Trophoblast cell (in vitro differentiated cells and primary cell): ENCODE measurements around the gene ZNF536.

ENCODE experiments used
- DNase-seq, 2 donors: peaks; one replicate each; pipeline ENCODE4 v3.0.0-alpha.2; 2016
- H2AFZ ChIP-seq: 2 replicates; pipeline ENCODE4 v1.6.1; 2013; ENCODE audit warnings: low read length, moderate library complexity, mild to moderate bottlenecking; ENCODE audit not compliant: insufficient read depth, poor library complexity
- H2AK5ac ChIP-seq: 2 replicates; pipeline ENCODE4 v1.6.1; 2013; ENCODE audit warnings: mild to moderate bottlenecking, low read length
- H2BK120ac ChIP-seq: 2 replicates; pipeline ENCODE4 v1.6.1; 2013; ENCODE audit warnings: low read length, mild to moderate bottlenecking, moderate library complexity; ENCODE audit not compliant: insufficient read depth, poor library complexity
- H2BK12ac ChIP-seq: 2 replicates; pipeline ENCODE4 v1.6.1; 2013; ENCODE audit warnings: mild to moderate bottlenecking, low read length, moderate library complexity
- H2BK5ac ChIP-seq: 2 replicates; pipeline ENCODE4 v1.6.1; 2013; ENCODE audit warnings: low read length, low read depth, moderate library complexity, mild to moderate bottlenecking; ENCODE audit not compliant: poor library complexity
- H3K14ac ChIP-seq: 2 replicates; pipeline ENCODE4 v1.6.1; 2013; ENCODE audit warnings: mild to moderate bottlenecking, low read length
- H3K18ac ChIP-seq: 2 replicates; pipeline ENCODE4 v1.6.1; 2013; ENCODE audit warnings: mild to moderate bottlenecking, low read length
- H3K23ac ChIP-seq: 2 replicates; pipeline ENCODE4 v1.6.1; 2013; ENCODE audit warnings: low read length
- H3K27ac ChIP-seq: 2 replicates; pipeline ENCODE4 v1.5.1; 2013; ENCODE audit warnings: low read depth, mild to moderate bottlenecking, inconsistent platforms, low read length, moderate library complexity
- H3K27me3 ChIP-seq: 2 replicates; pipeline ENCODE4 v1.6.1; 2013; ENCODE audit warnings: inconsistent platforms, mild to moderate bottlenecking, low read length, moderate library complexity; ENCODE audit not compliant: insufficient read depth
- H3K36me3 ChIP-seq, 2 experiments: 1 replicate in 1 of 2; 2 replicates in 1 of 2; pipeline ENCODE4 v1.6.1; 2013; ENCODE audit warnings: low read length in 2 of 2, mild to moderate bottlenecking in 2 of 2, moderate library complexity in 1 of 2; ENCODE audit not compliant: insufficient read depth in 2 of 2, control insufficient read depth in 1 of 2
- H3K4ac ChIP-seq: 2 replicates; pipeline ENCODE4 v1.6.1; 2013; ENCODE audit warnings: low read depth, mild to moderate bottlenecking, low read length, moderate library complexity
- H3K4me1 ChIP-seq, 2 experiments: 1 replicate in 1 of 2; 2 replicates in 1 of 2; pipeline ENCODE4 v1.6.1; 2013; ENCODE audit warnings: low read length in 2 of 2, mild to moderate bottlenecking in 2 of 2, moderate library complexity in 1 of 2; ENCODE audit not compliant: insufficient read depth in 2 of 2, control insufficient read depth in 1 of 2
- H3K4me2 ChIP-seq: 2 replicates; pipeline ENCODE4 v1.6.1; 2013; ENCODE audit warnings: inconsistent platforms, mild to moderate bottlenecking, low read length, moderate library complexity
- H3K4me3 ChIP-seq: 2 replicates; pipeline ENCODE4 v1.5.1; 2013; ENCODE audit warnings: mild to moderate bottlenecking, low read depth, low read length, inconsistent platforms
- H3K79me1 ChIP-seq: one replicate; pipeline ENCODE4 v1.6.1; 2013; ENCODE audit warnings: low read length
- H3K79me2 ChIP-seq: 2 replicates; pipeline ENCODE4 v1.6.1; 2013; ENCODE audit warnings: low read length, mild to moderate bottlenecking; ENCODE audit not compliant: control insufficient read depth, insufficient read depth, poor library complexity
- H3K9ac ChIP-seq: 2 replicates; pipeline ENCODE4 v1.6.1; 2013; ENCODE audit warnings: mild to moderate bottlenecking, low read length
- H3K9me3 ChIP-seq: 2 replicates; pipeline ENCODE4 v1.6.1; 2013; ENCODE audit warnings: low read depth, mild to moderate bottlenecking, control low read depth, inconsistent platforms, low read length; ENCODE audit not compliant: insufficient read depth
- H4K12ac ChIP-seq: 2 replicates; pipeline ENCODE4 v1.6.1; 2013; ENCODE audit warnings: low read depth, mild to moderate bottlenecking, low read length, moderate library complexity
- H4K8ac ChIP-seq: 2 replicates; pipeline ENCODE4 v1.6.1; 2013; ENCODE audit warnings: low read depth, mild to moderate bottlenecking, low read length, moderate library complexity
- H4K91ac ChIP-seq: one replicate; pipeline ENCODE4 v1.6.1; 2013; ENCODE audit warnings: low read depth, mild to moderate bottlenecking, low read length, moderate library complexity
- WGBS: extraction: QIAGEN DNeasy Blood & Tissue Kit; methylation state at CpG from one replicate; pipeline ENCODE4 v1.1.7; 2013; ENCODE audit warnings: missing lambda C conversion rate; ENCODE audit not compliant: insufficient read length, insufficient coverage; ENCODE audit errors: extremely low coverage; 5-methylcytosine and 5-hydroxymethylcytosine counted together

ZNF536 gene

GRCh38 chr19:30605333-30605732, 233.1 kb downstream of the ZNF536 start:
- no CpG with 5 or more reads among the region's 3 CpGs for WGBS
- no peak overlapping the region for H2AFZ ChIP-seq

DNA sequence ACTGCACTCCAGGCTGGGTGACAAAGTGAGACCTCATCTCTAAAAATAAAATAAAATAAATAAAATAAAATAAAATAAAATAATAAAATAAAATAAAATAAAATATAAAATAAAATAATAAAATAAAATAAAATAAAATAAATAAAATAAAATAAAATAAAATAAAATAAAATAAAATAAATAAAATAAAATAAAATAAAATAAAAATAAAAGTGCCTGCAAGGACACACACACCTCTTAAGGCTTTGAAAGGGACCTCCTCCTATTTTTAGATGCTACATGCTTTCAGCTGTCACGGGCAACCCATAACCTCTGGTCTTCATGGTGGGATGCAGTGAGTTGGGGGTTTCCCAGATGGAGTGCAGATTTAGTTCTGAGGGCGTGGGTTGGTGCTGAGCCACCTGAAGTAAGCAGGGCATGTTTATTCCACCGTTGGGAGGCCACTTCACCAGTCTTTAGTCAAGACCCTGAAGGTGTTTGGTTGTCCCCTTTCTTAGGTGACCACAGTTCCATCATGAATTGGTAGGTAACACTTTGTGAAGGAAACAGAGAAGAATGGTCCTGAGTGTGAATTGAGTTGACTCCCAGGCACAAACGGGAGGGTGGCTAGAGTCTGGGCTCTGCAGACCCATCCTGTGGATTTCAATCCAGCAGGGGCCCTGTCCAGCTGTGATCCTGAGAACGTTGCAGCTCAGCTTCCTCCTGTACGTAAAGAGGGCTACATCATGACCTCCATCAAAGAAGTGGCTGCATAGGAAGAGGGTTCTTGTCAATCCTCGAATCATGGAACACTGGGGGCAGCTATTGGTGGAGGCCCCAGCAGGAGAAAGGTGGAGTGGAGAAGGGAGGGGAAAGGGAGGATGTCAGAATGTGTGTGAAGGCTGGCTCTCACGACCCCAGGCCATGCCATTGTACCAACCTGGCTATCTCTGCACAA, 234.2 kb downstream of the ZNF536 start:
- Histone ChIP-seq H3K4me3 (no peak overlapping the region), H4K8ac (no peak overlapping the region), H3K27ac (no peak overlapping the region), H2AFZ (no peak overlapping the region), H3K4me2 (no peak overlapping the region), H3K79me1 (no peaks in the 10 kb centered on the region), H3K27me3 (no peaks in the 10 kb centered on the region), H3K79me2 (no peaks in the 10 kb centered on the region), H2BK12ac (no peak overlapping the region), H3K4me1 (no peaks in the 10 kb centered on the region), H2AK5ac (no peak overlapping the region), H3K18ac (no peak overlapping the region), H2BK5ac (no peak overlapping the region), H4K91ac (no peak overlapping the region), H3K23ac (no peak overlapping the region), H3K36me3 (no peaks in the 10 kb centered on the region), H3K4ac (no peak overlapping the region), H3K14ac (no peak overlapping the region), H3K9me3 (no peaks in the 10 kb centered on the region), H3K9ac (no peak overlapping the region), H2BK120ac (no peak overlapping the region), H4K12ac (no peak overlapping the region)
- no CpG with 5 or more reads among the region's 8 CpGs for WGBS
- DNase-seq = no peak

More at GRCh38 chr19:30605333-30605732, 233.1 kb downstream of the ZNF536 start:
- H3K27me3 ChIP-seq = no peaks in the 10 kb centered on the region
- no peak overlapping the region for H3K27ac ChIP-seq
- H3K4me1 ChIP-seq = no peaks in the 10 kb centered on the region
- H4K8ac ChIP-seq = no peak overlapping the region
- H2BK12ac ChIP-seq = no peak overlapping the region
- no peak overlapping the region for H2BK120ac ChIP-seq
- H3K14ac ChIP-seq = no peak overlapping the region
- no peak overlapping the region for H3K23ac ChIP-seq
- no peak overlapping the region for H4K12ac ChIP-seq
- no peak overlapping the region for H4K91ac ChIP-seq
- no peak overlapping the region for H3K18ac ChIP-seq
- H3K79me1 ChIP-seq = no peaks in the 10 kb centered on the region
- H3K9ac ChIP-seq = no peak overlapping the region
- H3K4me2 ChIP-seq = no peak overlapping the region
- H3K4ac ChIP-seq = no peak overlapping the region
- no peak for DNase-seq
- H2BK5ac ChIP-seq = no peak overlapping the region
- no peaks in the 10 kb centered on the region for H3K79me2 ChIP-seq
- H3K4me3 ChIP-seq = no peak overlapping the region
- no peak overlapping the region for H2AK5ac ChIP-seq
- H3K36me3 ChIP-seq = no peaks in the 10 kb centered on the region
- H3K9me3 ChIP-seq = peaks cover 2% of the 10 kb centered on the region
